ENCODE data around the gene TBC1D12.
"Not testable (repeated sequence)": the region's sequence is repeated elsewhere in the genome, so short reads cannot be mapped to it uniquely, and the experiment has no call there.

TBC1D12 gene

GRCh38 chr10:94370501-94370900 lies 31.8 kb upstream of the TBC1D12 start:
- H2BK120ac ChIP-seq (ENCODE audit: low read depth, low read length): no peak overlapping the region
- no peak overlapping the region for H3K23ac ChIP-seq (ENCODE audit: low read length)
- H3K4ac ChIP-seq (ENCODE audit: low read depth, low read length): no peak overlapping the region
- no peak overlapping the region for H2BK5ac ChIP-seq (ENCODE audit: low read length)
- DNase-seq: no peak
- H3K56ac ChIP-seq (ENCODE audit: low read length): no peak overlapping the region
- H4K5ac ChIP-seq (ENCODE audit: low read length): no peak overlapping the region
- no peak overlapping the region for H3K9ac ChIP-seq (ENCODE audit: low read length)
- H3K18ac ChIP-seq (ENCODE audit: low read length): no peak overlapping the region
- H3K27me3 ChIP-seq (ENCODE audit: insufficient read depth, low read length, poor library complexity): no peaks in the 10 kb centered on the region
- no peak overlapping the region for H2BK15ac ChIP-seq (replicated peaks; ENCODE audit: low read depth)
- no peak overlapping the region for H4K8ac ChIP-seq (ENCODE audit: low read depth, low read length)
- no peak overlapping the region for H3K4me3 ChIP-seq (ENCODE audit: low read length)
- WGBS (ENCODE audit: extremely low coverage, insufficient coverage, low lambda C conversion rate): no CpG with 5 or more reads among the region's 2 CpGs
- H3K4me1 ChIP-seq (ENCODE audit: control insufficient read depth, low read depth, low read length): no peaks in the 10 kb centered on the region
- no peak overlapping the region for H2AK5ac ChIP-seq (ENCODE audit: low read length)
- no peak overlapping the region for H3K4me2 ChIP-seq (ENCODE audit: low read length)
- no peaks in the 10 kb centered on the region for H3K79me1 ChIP-seq (ENCODE audit: low read length)
- no peaks in the 10 kb centered on the region for H3K36me3 ChIP-seq (ENCODE audit: control insufficient read depth, insufficient read depth, low read length)
- H3K27ac ChIP-seq (ENCODE audit: low read depth, low read length): no peak overlapping the region
- no peaks in the 10 kb centered on the region for H3K79me2 ChIP-seq (ENCODE audit: control insufficient read depth, insufficient read depth, low read length)

- H4K8ac ChIP-seq (ENCODE audit: low read depth, low read length): no peak overlapping the region
- no peaks in the 10 kb centered on the region for H3K4me1 ChIP-seq (ENCODE audit: control insufficient read depth, low read depth, low read length)
- no peak overlapping the region for H3K18ac ChIP-seq (ENCODE audit: low read length)
- no peak overlapping the region for H2BK5ac ChIP-seq (ENCODE audit: low read length)
- WGBS (ENCODE audit: extremely low coverage, insufficient coverage, low lambda C conversion rate): no CpG with 5 or more reads among the region's 1 CpG
- H4K5ac ChIP-seq (ENCODE audit: low read length): no peak overlapping the region
- H3K23ac ChIP-seq (ENCODE audit: low read length): no peak overlapping the region
- no peak overlapping the region for H3K4me2 ChIP-seq (ENCODE audit: low read length)
- H3K27me3 ChIP-seq (ENCODE audit: insufficient read depth, low read length, poor library complexity): no peaks in the 10 kb centered on the region
- no peaks in the 10 kb centered on the region for H3K79me2 ChIP-seq (ENCODE audit: control insufficient read depth, insufficient read depth, low read length)
- H2AK5ac ChIP-seq (ENCODE audit: low read length): no peak overlapping the region
- H3K4me3 ChIP-seq (ENCODE audit: low read length): no peak overlapping the region
- no peak overlapping the region for H3K56ac ChIP-seq (ENCODE audit: low read length)
- DNase-seq: no peak
- no peak overlapping the region for H3K9ac ChIP-seq (ENCODE audit: low read length)
- H3K4ac ChIP-seq (ENCODE audit: low read depth, low read length): no peak overlapping the region
- H3K36me3 ChIP-seq (ENCODE audit: control insufficient read depth, insufficient read depth, low read length): no peaks in the 10 kb centered on the region
- no peaks in the 10 kb centered on the region for H3K79me1 ChIP-seq (ENCODE audit: low read length)
- H2BK15ac ChIP-seq (replicated peaks; ENCODE audit: low read depth): no peak overlapping the region
- H2BK120ac ChIP-seq (ENCODE audit: low read depth, low read length): no peak overlapping the region
- no peak overlapping the region for H3K27ac ChIP-seq (ENCODE audit: low read depth, low read length)
Observed at GRCh38 chr10:94375374-94375773, 27.0 kb upstream of the TBC1D12 start.

GRCh38 chr10:94376865-94377264 lies 25.5 kb upstream of the TBC1D12 start:
- Histone ChIP-seq H3K23ac (ENCODE audit: low read length) (no peak overlapping the region), H3K79me2 (ENCODE audit: control insufficient read depth, insufficient read depth, low read length) (no peaks in the 10 kb centered on the region)

GRCh38 chr10:94383530-94383929 lies 18.8 kb upstream of the TBC1D12 start:
- Histone ChIP-seq H3K27me3 (ENCODE audit: insufficient read depth, low read length, poor library complexity) (no peaks in the 10 kb centered on the region), H3K4me1 (ENCODE audit: control insufficient read depth, low read depth, low read length) (no peaks in the 10 kb centered on the region), H3K36me3 (ENCODE audit: control insufficient read depth, insufficient read depth, low read length) (no peaks in the 10 kb centered on the region), H3K23ac (ENCODE audit: low read length) (no peak overlapping the region), H3K18ac (ENCODE audit: low read length) (no peak overlapping the region), H2BK15ac (replicated peaks; ENCODE audit: low read depth) (no peak overlapping the region), H4K8ac (ENCODE audit: low read depth, low read length) (no peak overlapping the region), H3K79me2 (ENCODE audit: control insufficient read depth, insufficient read depth, low read length) (no peaks in the 10 kb centered on the region), H2AK5ac (ENCODE audit: low read length) (no peak overlapping the region), H3K4me2 (ENCODE audit: low read length) (no peak overlapping the region), H3K79me1 (ENCODE audit: low read length) (no peaks in the 10 kb centered on the region), H3K9ac (ENCODE audit: low read length) (no peak overlapping the region), H2BK5ac (ENCODE audit: low read length) (no peak overlapping the region), H3K56ac (ENCODE audit: low read length) (no peak overlapping the region), H3K4ac (ENCODE audit: low read depth, low read length) (no peak overlapping the region), H3K27ac (ENCODE audit: low read depth, low read length) (no peak overlapping the region), H2BK120ac (ENCODE audit: low read depth, low read length) (no peak overlapping the region), H4K5ac (ENCODE audit: low read length) (no peak overlapping the region), H3K4me3 (ENCODE audit: low read length) (no peak overlapping the region)
- DNase-seq: no peak
- no CpG with 5 or more reads among the region's 2 CpGs for WGBS (ENCODE audit: extremely low coverage, insufficient coverage, low lambda C conversion rate)

More at GRCh38 chr10:94376865-94377264, 25.5 kb upstream of the TBC1D12 start:
- no peak for DNase-seq
- Histone ChIP-seq H2BK15ac (replicated peaks; ENCODE audit: low read depth) (no peak overlapping the region), H2BK5ac (ENCODE audit: low read length) (no peak overlapping the region), H2BK120ac (ENCODE audit: low read depth, low read length) (no peak overlapping the region), H3K36me3 (ENCODE audit: control insufficient read depth, insufficient read depth, low read length) (no peaks in the 10 kb centered on the region), H3K4me3 (ENCODE audit: low read length) (no peak overlapping the region), H2AK5ac (ENCODE audit: low read length) (no peak overlapping the region), H3K27me3 (ENCODE audit: insufficient read depth, low read length, poor library complexity) (no peaks in the 10 kb centered on the region), H3K4me1 (ENCODE audit: control insufficient read depth, low read depth, low read length) (no peaks in the 10 kb centered on the region), H3K27ac (ENCODE audit: low read depth, low read length) (no peak overlapping the region), H3K4me2 (ENCODE audit: low read length) (no peak overlapping the region), H3K4ac (ENCODE audit: low read depth, low read length) (no peak overlapping the region), H4K8ac (ENCODE audit: low read depth, low read length) (no peak overlapping the region), H3K79me1 (ENCODE audit: low read length) (no peaks in the 10 kb centered on the region), H3K56ac (ENCODE audit: low read length) (no peak overlapping the region), H4K5ac (ENCODE audit: low read length) (no peak overlapping the region), H3K9ac (ENCODE audit: low read length) (no peak overlapping the region), H3K18ac (ENCODE audit: low read length) (no peak overlapping the region)
- no CpG with 5 or more reads among the region's 2 CpGs for WGBS (ENCODE audit: extremely low coverage, insufficient coverage, low lambda C conversion rate)

- H3K4ac ChIP-seq (ENCODE audit: low read depth, low read length); H3K36me3 ChIP-seq (ENCODE audit: control insufficient read depth, insufficient read depth, low read length); H3K9ac ChIP-seq (ENCODE audit: low read length); H3K4me2 ChIP-seq (ENCODE audit: low read length); H3K27ac ChIP-seq (ENCODE audit: low read depth, low read length); H3K56ac ChIP-seq (ENCODE audit: low read length); H2AK5ac ChIP-seq (ENCODE audit: low read length); H2BK15ac ChIP-seq (replicated peaks; ENCODE audit: low read depth); H3K79me2 ChIP-seq (ENCODE audit: control insufficient read depth, insufficient read depth, low read length); H4K8ac ChIP-seq (ENCODE audit: low read depth, low read length); H3K79me1 ChIP-seq (ENCODE audit: low read length); H2BK5ac ChIP-seq (ENCODE audit: low read length); H3K18ac ChIP-seq (ENCODE audit: low read length); DNase-seq; H3K4me1 ChIP-seq (ENCODE audit: control insufficient read depth, low read depth, low read length); H3K23ac ChIP-seq (ENCODE audit: low read length); H3K4me3 ChIP-seq (ENCODE audit: low read length); H4K5ac ChIP-seq (ENCODE audit: low read length); H2BK120ac ChIP-seq (ENCODE audit: low read depth, low read length); H3K27me3 ChIP-seq (ENCODE audit: insufficient read depth, low read length, poor library complexity): not testable (repeated sequence)
- no CpG with 5 or more reads among the region's 3 CpGs for WGBS (ENCODE audit: extremely low coverage, insufficient coverage, low lambda C conversion rate)
Observed at GRCh38 chr10:94385733-94386132, 16.6 kb upstream of the TBC1D12 start.

- not testable (repeated sequence) for H3K23ac ChIP-seq (ENCODE audit: low read length); H2BK5ac ChIP-seq (ENCODE audit: low read length); H3K4me2 ChIP-seq (ENCODE audit: low read length); H3K9ac ChIP-seq (ENCODE audit: low read length); DNase-seq; H3K79me1 ChIP-seq (ENCODE audit: low read length); H3K56ac ChIP-seq (ENCODE audit: low read length); H3K4me1 ChIP-seq (ENCODE audit: control insufficient read depth, low read depth, low read length); H3K79me2 ChIP-seq (ENCODE audit: control insufficient read depth, insufficient read depth, low read length); H2BK15ac ChIP-seq (replicated peaks; ENCODE audit: low read depth); H3K27me3 ChIP-seq (ENCODE audit: insufficient read depth, low read length, poor library complexity); H3K27ac ChIP-seq (ENCODE audit: low read depth, low read length); H3K36me3 ChIP-seq (ENCODE audit: control insufficient read depth, insufficient read depth, low read length); H2BK120ac ChIP-seq (ENCODE audit: low read depth, low read length); H3K18ac ChIP-seq (ENCODE audit: low read length); H4K8ac ChIP-seq (ENCODE audit: low read depth, low read length); H3K4me3 ChIP-seq (ENCODE audit: low read length); H2AK5ac ChIP-seq (ENCODE audit: low read length); H3K4ac ChIP-seq (ENCODE audit: low read depth, low read length); H4K5ac ChIP-seq (ENCODE audit: low read length)
- WGBS (ENCODE audit: extremely low coverage, insufficient coverage, low lambda C conversion rate): no CpG with 5 or more reads among the region's 9 CpGs
Observed at GRCh38 chr10:94392117-94392516, 10.2 kb upstream of the TBC1D12 start.
